GM23338 (cell line): ENCODE data around the gene ZNF410.

Source experiments
- EZH2 ChIP-seq: fragments of 200-600 bp; sonication (generic); IDR thresholded peaks from one replicate; pipeline ENCODE4 v1.8.0; 2017; ENCODE audit warnings: antibody characterized with exemption, mild to moderate bottlenecking, low read depth; ENCODE audit not compliant: unreplicated experiment
- EZH2phosphoT487 ChIP-seq: fragments of 200-600 bp; sonication (generic); IDR thresholded peaks from one replicate; pipeline ENCODE4 v1.8.1; 2018; ENCODE audit warnings: antibody characterized with exemption; ENCODE audit not compliant: unreplicated experiment
- JUNB ChIP-seq: IDR thresholded peaks from one replicate; pipeline ENCODE4 v1.6.1; 2016; ENCODE audit warnings: antibody characterized with exemption; ENCODE audit not compliant: unreplicated experiment
- ZNF114 ChIP-seq: fragments of 250-450 bp; sonication (Bioruptor Pico); IDR thresholded peaks from 2 replicates; pipeline ENCODE4 v1.5.0; 2020; ENCODE audit warnings: mild to moderate bottlenecking, moderate library complexity
- TF ChIP-seq, protein P1 (sequence below), 2 experiments: fragments of 200-600 bp in 1 of 2; sonication (generic) in 1 of 2; conservative IDR thresholded peaks; 2 replicates each; pipeline versions ENCODE4 v1.5.1 to v1.6.1; 2016 to 2017; ENCODE audit warnings: antibody characterized with exemption in 2 of 2, low read depth in 2 of 2, mild to moderate bottlenecking in 2 of 2, moderate library complexity in 1 of 2
- TF ChIP-seq, protein P2 (sequence below): IDR thresholded peaks from 2 replicates; pipeline ENCODE4 v1.6.1; 2016; ENCODE audit warnings: antibody characterized with exemption

DNA sequence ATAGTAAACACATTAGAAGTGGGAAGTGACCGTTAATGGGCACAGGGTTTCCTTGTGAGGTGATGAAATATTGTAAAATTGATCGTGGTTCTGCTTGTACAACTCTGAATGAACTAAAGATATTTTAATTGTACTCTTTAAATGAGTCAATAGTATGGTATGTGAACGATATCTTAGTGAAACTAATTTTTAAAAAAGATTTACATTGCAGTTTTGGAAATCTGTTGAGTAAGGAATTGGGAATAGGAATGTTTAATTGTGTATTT lies 1.7 kb downstream of the ZNF410 start:
- TF ChIP-seq, protein P1, sequence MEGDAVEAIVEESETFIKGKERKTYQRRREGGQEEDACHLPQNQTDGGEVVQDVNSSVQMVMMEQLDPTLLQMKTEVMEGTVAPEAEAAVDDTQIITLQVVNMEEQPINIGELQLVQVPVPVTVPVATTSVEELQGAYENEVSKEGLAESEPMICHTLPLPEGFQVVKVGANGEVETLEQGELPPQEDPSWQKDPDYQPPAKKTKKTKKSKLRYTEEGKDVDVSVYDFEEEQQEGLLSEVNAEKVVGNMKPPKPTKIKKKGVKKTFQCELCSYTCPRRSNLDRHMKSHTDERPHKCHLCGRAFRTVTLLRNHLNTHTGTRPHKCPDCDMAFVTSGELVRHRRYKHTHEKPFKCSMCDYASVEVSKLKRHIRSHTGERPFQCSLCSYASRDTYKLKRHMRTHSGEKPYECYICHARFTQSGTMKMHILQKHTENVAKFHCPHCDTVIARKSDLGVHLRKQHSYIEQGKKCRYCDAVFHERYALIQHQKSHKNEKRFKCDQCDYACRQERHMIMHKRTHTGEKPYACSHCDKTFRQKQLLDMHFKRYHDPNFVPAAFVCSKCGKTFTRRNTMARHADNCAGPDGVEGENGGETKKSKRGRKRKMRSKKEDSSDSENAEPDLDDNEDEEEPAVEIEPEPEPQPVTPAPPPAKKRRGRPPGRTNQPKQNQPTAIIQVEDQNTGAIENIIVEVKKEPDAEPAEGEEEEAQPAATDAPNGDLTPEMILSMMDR (conservative IDR thresholded peaks at IDR 0.05; ENCODE audit: low read depth in 2 of 2): no peak
- TF ChIP-seq ZNF114 (CRISPR knock-in tag): no peak
- TF ChIP-seq, protein P2, sequence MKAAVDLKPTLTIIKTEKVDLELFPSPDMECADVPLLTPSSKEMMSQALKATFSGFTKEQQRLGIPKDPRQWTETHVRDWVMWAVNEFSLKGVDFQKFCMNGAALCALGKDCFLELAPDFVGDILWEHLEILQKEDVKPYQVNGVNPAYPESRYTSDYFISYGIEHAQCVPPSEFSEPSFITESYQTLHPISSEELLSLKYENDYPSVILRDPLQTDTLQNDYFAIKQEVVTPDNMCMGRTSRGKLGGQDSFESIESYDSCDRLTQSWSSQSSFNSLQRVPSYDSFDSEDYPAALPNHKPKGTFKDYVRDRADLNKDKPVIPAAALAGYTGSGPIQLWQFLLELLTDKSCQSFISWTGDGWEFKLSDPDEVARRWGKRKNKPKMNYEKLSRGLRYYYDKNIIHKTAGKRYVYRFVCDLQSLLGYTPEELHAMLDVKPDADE: no peak
- no peak for TF ChIP-seq EZH2
- no peak for TF ChIP-seq JUNB
- no peak for TF ChIP-seq EZH2phosphoT487
